DOHH2 (cell line): Measurements from ENCODE around the gene CYB5RL.

ENCODE experiments used
- CTCF ChIP-seq: fragments of 200-600 bp; sonication (generic); IDR thresholded peaks from one replicate; pipeline ENCODE4 v1.5.1; 2014; ENCODE audit warnings: antibody characterized with exemption, mild to moderate bottlenecking, low read depth, low read length; ENCODE audit not compliant: poor library complexity, severe bottlenecking
- EZH2phosphoT487 ChIP-seq: fragments of 200-600 bp; sonication (generic); IDR thresholded peaks from 2 replicates; pipeline ENCODE4 v1.6.1; 2017; ENCODE audit warnings: borderline replicate concordance, mild to moderate bottlenecking, antibody characterized with exemption, low read length, moderate library complexity, mixed read lengths

- TF ChIP-seq CTCF, result no peak
- TF ChIP-seq EZH2phosphoT487, result no peak
These were observed 41.8 kb downstream of the CYB5RL start for GRCh38 chr1:54158071-54158470.
